Smooth muscle cell (in vitro differentiated cells): Measurements from ENCODE around the gene ALDH1A1. TPM values are rescaled to one million over a fixed set of nuclear protein-coding genes. Genes with fewer than 3 reads are reported as not detected.

ENCODE experiments used
- DNase-seq: peaks from one replicate; lab custom pipeline; 2025; ENCODE audit not compliant: unreplicated experiment; lab: John Stamatoyannopoulos, UW
- H2AFZ ChIP-seq: fragments of 200-600 bp; sonication (generic); 2 replicates; pipeline ENCODE4 v1.6.0; 2016; ENCODE audit warnings: antibody characterized with exemption, low read depth, mild to moderate bottlenecking
- H3F3A ChIP-seq: fragments of 200-600 bp; sonication (generic); 2 replicates; pipeline ENCODE4 v1.6.0; 2017; ENCODE audit warnings: antibody characterized with exemption, low read depth
- H3K27ac ChIP-seq: fragments of 200-600 bp; sonication (generic); 2 replicates; pipeline ENCODE4 v1.5.1; 2016; ENCODE audit warnings: low read depth, mild to moderate bottlenecking
- H3K27me3 ChIP-seq: fragments of 200-600 bp; sonication (generic); 2 replicates; pipeline ENCODE4 v1.6.1; 2016; ENCODE audit warnings: low read depth, mild to moderate bottlenecking
- H3K36me3 ChIP-seq: fragments of 200-600 bp; sonication (generic); 2 replicates; pipeline ENCODE4 v1.5.1; 2016; ENCODE audit warnings: low read depth
- H3K4me1 ChIP-seq: fragments of 200-600 bp; sonication (generic); 2 replicates; pipeline ENCODE4 v1.5.1; 2016; ENCODE audit warnings: low read depth
- H3K4me2 ChIP-seq: fragments of 200-600 bp; sonication (generic); 2 replicates; pipeline ENCODE4 v1.6.0; 2016; ENCODE audit warnings: mild to moderate bottlenecking
- H3K4me3 ChIP-seq: fragments of 200-600 bp; sonication (generic); 2 replicates; pipeline ENCODE4 v1.5.1; 2016; ENCODE audit warnings: mild to moderate bottlenecking
- H3K79me2 ChIP-seq: fragments of 200-600 bp; sonication (generic); 2 replicates; pipeline ENCODE4 v1.6.0; 2016; ENCODE audit warnings: low read depth, mild to moderate bottlenecking
- H3K9ac ChIP-seq: fragments of 200-600 bp; sonication (generic); 2 replicates; pipeline ENCODE4 v1.6.0; 2016; ENCODE audit warnings: low read depth
- H3K9me3 ChIP-seq: fragments of 200-600 bp; sonication (generic); replicated peaks from 2 replicates; pipeline ENCODE4 v1.5.1; 2016; ENCODE audit warnings: low read depth
- H4K20me1 ChIP-seq: fragments of 200-600 bp; sonication (generic); 2 replicates; pipeline ENCODE4 v1.6.0; 2016; ENCODE audit warnings: low read depth
- CTCF ChIP-seq: fragments of 200-600 bp; sonication (generic); IDR thresholded peaks from 2 replicates; pipeline ENCODE4 v1.5.1; 2017; ENCODE audit warnings: borderline replicate concordance, mild to moderate bottlenecking, antibody characterized with exemption; ENCODE audit not compliant: insufficient read depth, poor library complexity, severe bottlenecking
- WGBS: methylation state at CpG from one replicate; pipeline ENCODE4 v1.1.7; 2016; ENCODE audit warnings: low lambda C conversion rate; 5-methylcytosine and 5-hydroxymethylcytosine counted together
- polyA plus RNA-seq: library from polyadenylated mRNA; unstranded; fragments of >200 nt; fragmentation: Nextera tagmentation; extraction: Ambion mirVana; gene quantifications from 2 replicates; pipeline ENCODE4 v1.2.1, GENCODE V29; 2016
- total RNA-seq: library from RNA; depleted of rRNA; stranded (reverse); fragments of >200 nt; gene quantifications from 2 replicates; pipeline ENCODE4 v1.2.3, GENCODE V29; 2014

The ALDH1A1 gene
- total and polyA plus RNA-seq, 2 experiments from 2014 or later: 0.07 to 0.09 TPM

GRCh38 chr9:72919246-72919945 is 33.5 kb downstream of the ALDH1A1 start:
- Histone ChIP-seq H3K9ac (no peak overlapping the region), H3F3A (no peaks in the 10 kb centered on the region), H3K27ac (no peak overlapping the region), H3K36me3 (no peaks in the 10 kb centered on the region), H3K4me3 (no peak overlapping the region), H3K9me3 (no peaks in the 10 kb centered on the region), H3K79me2 (no peaks in the 10 kb centered on the region), H3K4me1 (no peaks in the 10 kb centered on the region), H2AFZ (no peak overlapping the region), H3K27me3 (no peaks in the 10 kb centered on the region), H3K4me2 (no peak overlapping the region), H4K20me1 (no peaks in the 10 kb centered on the region)
- no peak for TF ChIP-seq CTCF
- 90% methylated on average over 4 of the region's 4 CpGs for WGBS
- DNase-seq: no peak

- no peak for TF ChIP-seq CTCF
- Histone ChIP-seq H3K4me2 (no peak overlapping the region), H3K27ac (no peak overlapping the region), H3K9me3 (no peaks in the 10 kb centered on the region), H3K4me3 (no peak overlapping the region), H3K27me3 (no peaks in the 10 kb centered on the region), H3K4me1 (no peaks in the 10 kb centered on the region), H3K79me2 (no peaks in the 10 kb centered on the region), H2AFZ (no peak overlapping the region), H3F3A (no peaks in the 10 kb centered on the region), H3K9ac (no peak overlapping the region), H4K20me1 (no peaks in the 10 kb centered on the region), H3K36me3 (no peaks in the 10 kb centered on the region)
- DNase-seq: no peak
- 60% methylated on average over 1 of the region's 1 CpG for whole genome bisulfite sequencing
These were observed 34.9 kb downstream of the ALDH1A1 start for GRCh38 chr9:72917892-72918509.

GRCh38 chr9:72915659-72916058 is 37.2 kb downstream of the ALDH1A1 start:
- Histone ChIP-seq H3K4me3 (no peak overlapping the region), H2AFZ (no peak overlapping the region), H4K20me1 (no peaks in the 10 kb centered on the region), H3K79me2 (no peaks in the 10 kb centered on the region), H3K27me3 (no peaks in the 10 kb centered on the region), H3F3A (no peaks in the 10 kb centered on the region), H3K36me3 (no peaks in the 10 kb centered on the region), H3K4me2 (no peak overlapping the region), H3K4me1 (no peaks in the 10 kb centered on the region), H3K27ac (no peak overlapping the region), H3K9me3 (no peaks in the 10 kb centered on the region), H3K9ac (no peak overlapping the region)
- WGBS: 75% methylated on average over 5 of the region's 5 CpGs
- TF ChIP-seq CTCF: no peak
- no peak for DNase-seq
